Stimulated activated CD8-positive, alpha-beta memory T cell treated with anti-CD3 and anti-CD28 coated beads, Interleukin-4, amount 100 ng/mL, for 48 hours (primary cell): ENCODE results near the gene DNAJB6.

Experiments used
- DNase-seq: peaks from one replicate; pipeline ENCODE4 v3.0.0-alpha.2; 2020

DNAJB6 gene

GRCh38 chr7:157410831-157411556 is 74.2 kb downstream of the DNAJB6 start:
- no peak for DNase-seq

GRCh38 chr7:157411580-157411979 is 74.8 kb downstream of the DNAJB6 start:
- DNase-seq: peak; percentile 74

DNA sequence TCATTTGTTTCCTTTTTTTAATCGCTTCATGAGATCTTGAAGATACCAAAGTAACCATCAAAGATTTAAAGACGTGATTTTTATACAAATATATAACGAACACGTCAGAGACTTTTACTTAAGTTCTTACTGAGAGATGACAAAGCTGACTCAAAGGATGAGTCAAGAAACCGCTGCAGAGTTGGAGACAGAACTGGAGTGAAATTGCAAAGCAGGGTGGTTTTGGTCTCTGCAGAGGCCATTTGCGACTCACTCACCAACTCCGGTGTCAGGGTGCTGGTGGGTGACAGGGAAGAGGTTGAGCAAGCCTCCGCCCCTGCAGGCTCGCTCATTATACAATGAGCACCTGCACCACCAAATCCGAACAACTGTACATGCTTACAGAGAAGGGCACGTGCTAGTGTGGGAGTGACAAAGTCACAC is 75.2 kb downstream of the DNAJB6 start:
- DNase-seq: peak; percentile 81

GRCh38 chr7:157412491-157413180 is 75.8 kb downstream of the DNAJB6 start:
- DNase-seq: no peak

GRCh38 chr7:157413881-157414701 is 77.3 kb downstream of the DNAJB6 start:
- DNase-seq: no peak

- DNase-seq: no peak
These were observed 77.9 kb downstream of the DNAJB6 start for GRCh38 chr7:157414702-157415096.

DNA sequence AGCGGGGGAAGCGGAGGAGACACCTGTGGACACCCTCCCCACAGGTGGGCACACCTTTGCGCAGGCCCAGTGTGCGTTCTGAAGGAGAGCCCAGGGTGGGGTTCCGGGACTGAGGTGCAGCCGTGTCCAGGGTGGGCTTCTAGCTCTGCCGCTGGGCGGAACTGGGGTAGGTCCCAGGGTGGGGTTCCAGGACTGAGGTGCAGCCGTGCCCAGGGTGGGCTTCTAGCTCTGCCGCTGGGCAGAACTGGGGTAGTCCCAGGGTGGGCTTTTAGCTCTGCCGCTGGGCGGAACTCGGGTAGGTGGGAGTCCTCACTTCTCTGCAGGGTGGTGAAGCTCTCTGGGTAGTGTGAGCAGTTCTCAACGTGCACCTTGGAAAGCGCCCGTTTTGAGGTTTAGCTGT is 78.7 kb downstream of the DNAJB6 start:
- no peak for DNase-seq

GRCh38 chr7:157416011-157416410 is 79.2 kb downstream of the DNAJB6 start:
- no peak for DNase-seq

- DNase-seq: no peak
These were observed 81.6 kb downstream of the DNAJB6 start for GRCh38 chr7:157418204-157419034.

GRCh38 chr7:157419035-157419293 is 82.2 kb downstream of the DNAJB6 start:
- DNase-seq: no peak

GRCh38 chr7:157422279-157422678 is 85.5 kb downstream of the DNAJB6 start:
- DNase-seq: no peak

- DNase-seq: no peak
These were observed 86.5 kb downstream of the DNAJB6 start for GRCh38 chr7:157423348-157423747.

DNA sequence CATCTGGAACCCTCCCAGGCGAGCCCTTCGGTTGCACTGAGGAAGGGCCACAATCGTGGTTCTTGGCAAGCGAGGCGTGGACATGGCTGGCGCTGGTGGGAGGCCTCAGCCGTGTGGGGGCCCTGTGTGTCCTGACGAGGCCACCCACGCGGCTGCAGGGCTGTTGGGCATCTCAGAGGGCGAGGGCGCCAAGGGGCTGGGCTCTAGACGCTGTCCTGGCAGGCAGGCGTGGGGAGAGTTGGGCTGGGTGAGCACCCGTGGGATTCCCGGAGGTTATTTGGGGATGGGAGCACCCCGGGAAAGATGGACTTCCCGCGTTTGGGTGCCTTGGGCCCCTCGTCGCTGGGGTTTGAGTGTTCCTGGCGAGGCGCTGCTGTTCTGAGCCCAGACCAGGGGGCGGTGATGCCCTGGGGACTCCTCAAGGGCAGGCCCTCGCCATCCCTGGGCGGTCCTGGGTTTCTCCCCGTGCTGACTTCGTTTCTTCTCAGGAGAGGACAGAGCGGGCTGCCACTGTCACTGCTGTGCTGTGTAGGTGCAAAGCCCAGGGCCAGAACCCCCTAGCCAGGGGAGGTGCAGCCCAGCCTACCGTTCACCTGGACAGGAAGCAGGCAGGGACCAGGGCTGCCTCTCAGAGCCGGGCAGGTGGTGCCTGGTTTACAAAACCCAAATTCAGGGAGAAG is 87.2 kb downstream of the DNAJB6 start:
- DNase-seq: no peak

GRCh38 chr7:157425137-157425731 is 88.4 kb downstream of the DNAJB6 start:
- DNase-seq: no peak

DNA sequence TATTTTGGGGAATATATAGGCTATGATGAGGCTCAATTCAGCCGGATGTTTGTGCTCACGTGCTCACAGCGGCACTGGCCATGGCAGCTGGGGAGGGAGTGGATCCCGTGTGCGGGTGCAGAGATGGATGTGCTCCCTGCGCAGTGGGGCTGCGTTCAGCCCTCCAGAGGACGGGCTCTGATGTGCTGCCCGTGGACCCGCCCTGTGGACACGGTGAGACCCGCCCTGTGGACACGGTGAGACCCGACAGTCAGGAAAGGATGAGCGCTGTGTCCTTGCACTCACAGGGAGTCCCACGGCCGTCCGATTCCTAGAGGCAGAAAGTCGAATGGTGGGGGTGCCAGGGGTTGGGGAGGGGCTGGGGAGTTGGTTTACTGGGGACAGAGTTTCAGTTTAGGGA is 89.0 kb downstream of the DNAJB6 start:
- no peak for DNase-seq

DNA sequence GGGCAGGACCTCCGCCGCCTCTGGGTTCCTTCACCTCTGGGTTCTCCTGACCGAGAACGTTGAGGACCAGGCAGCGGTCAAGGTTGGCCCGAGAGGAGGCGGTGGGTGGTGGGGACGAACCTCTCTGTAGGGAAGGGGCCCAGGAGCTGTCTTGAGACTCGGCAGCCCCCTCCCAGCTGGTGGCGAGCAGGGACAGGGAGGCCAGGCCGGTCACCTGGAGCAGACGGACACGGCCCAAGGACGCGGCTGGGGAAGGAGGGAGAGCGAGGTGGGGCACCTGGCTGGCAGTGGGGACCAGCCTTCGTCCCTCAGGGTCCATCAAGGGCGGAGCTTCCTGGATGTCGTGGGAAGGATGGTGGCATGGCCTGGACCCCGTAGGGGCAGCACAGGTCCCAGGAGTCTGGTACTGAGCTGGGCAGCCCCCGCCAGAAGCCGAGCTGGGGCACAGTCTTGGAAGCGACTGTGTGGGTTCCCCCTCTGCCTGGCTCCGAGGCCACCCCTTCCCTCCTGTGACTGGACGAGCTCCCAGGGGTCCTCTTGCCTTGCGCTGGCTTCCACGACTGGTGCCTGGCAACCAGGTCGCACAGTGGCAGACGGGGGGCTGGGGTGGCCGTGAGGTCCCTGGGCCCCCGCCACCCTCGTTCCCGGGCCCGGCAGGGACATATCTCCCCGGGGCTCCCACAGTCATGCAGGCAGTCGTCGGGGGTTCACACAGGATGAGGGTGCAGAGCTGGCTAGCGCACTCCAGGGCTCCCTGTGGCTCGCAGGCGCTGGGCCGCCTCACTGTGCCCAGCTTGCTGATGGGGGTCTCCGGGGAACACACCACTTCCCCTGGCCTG is 89.9 kb downstream of the DNAJB6 start:
- DNase-seq: no peak

DNA sequence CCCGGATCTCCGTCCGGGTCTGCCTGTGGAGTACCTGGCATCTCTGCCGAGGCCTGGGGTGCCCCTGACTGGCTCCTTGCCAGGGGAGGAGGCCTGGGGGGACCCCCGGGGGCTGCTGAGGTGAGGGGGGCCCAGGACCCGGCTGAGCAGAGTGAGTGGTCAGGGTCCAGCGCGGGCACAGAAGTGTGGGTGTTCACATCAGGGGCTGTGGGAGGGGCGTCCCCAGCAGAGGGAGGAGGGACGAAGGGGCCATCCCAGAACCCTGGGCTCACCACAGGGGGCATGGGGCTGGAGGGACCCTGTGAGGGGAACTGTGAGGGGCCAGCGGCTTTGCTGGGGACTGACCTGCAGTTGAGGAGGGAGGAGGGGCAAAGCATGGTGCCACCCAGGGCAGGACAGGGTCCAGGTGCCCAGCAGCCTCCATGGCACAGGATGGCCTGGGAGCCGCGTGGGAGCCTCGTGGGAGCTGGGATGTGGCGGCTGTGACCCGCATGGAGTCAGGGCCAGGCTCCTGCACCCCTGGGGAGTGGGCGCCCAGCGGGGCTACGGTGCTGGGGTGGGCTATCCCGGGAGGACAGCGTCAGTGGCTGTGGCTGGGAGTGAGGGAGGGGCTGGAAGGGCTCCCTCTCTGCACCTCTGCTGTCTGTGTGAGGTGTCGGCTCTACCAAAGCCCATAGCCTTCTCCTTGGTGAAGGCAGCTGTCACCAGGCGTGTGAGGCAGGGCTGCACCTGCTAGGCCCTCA is 91.2 kb downstream of the DNAJB6 start:
- DNase-seq: no peak

DNA sequence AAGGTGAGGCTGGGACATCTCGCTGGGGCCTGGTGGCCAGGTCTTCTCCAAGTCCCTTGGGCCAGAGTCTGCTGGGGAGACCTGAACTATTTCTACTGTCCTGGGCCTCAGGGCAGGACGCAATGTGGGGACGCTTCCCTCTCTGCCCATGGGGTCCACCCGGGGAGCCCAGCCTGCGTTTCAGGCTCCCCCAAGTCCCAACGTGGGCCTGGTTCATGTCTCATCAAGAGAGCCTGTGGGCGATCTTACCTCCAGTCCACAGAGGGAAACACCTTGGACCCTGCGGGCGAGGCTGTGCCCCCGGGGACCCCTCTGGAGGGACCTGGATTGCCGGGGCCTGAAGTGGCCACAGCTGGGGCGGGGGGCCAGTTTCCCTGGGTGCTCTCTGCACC is 91.7 kb downstream of the DNAJB6 start:
- DNase-seq: no peak

- DNase-seq: no peak
These were observed 92.3 kb downstream of the DNAJB6 start for GRCh38 chr7:157429001-157429679.
